HG03354 (cell line): ENCODE results near the gene MTTP.

Experiments used
- ATAC-seq: cut with Tn5 transposase; IDR thresholded peaks from one replicate; pipeline ENCODE4 v1.9.1; 2021; ENCODE audit warnings: mild to moderate bottlenecking; ENCODE audit not compliant: unreplicated experiment, poor library complexity, severe bottlenecking

MTTP gene

DNA sequence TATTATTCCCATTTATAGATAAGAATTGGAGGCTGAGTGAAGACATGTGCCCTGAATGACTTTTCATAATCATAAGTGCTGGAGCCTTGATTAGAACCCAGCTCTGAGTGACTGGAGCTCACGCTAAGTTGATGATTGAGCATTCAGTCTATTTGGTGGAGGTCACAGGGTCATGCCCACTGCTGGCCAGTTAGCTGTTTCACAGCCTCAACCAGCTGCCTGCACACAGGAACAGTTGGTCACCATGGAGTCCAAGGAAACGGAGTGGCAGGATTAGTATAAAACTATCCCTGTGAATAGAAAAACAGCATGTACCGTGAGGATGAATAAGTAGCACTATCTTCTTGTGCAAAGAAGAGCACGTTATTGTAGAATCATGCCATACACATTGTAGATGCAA is 84.0 kb downstream of the MTTP start:
- no peak for ATAC-seq

DNA sequence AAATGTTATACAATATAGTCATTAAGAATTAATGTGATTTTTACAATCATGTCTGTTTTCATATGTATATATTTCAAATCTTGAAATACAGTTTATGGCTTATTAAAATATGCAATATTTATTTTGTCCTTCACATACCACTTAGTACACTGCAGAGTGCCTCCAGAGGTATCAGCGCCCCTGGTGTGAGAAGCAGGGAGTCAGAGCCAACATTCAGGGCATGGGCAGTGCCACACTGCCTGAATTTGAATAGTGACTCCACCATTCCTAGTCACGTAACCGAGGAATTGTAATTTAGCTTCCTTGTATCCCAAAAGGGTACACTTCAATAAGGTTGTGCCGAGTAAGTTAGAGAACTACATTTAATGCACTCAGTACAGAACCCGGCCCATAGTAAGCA is 87.3 kb downstream of the MTTP start:
- ATAC-seq, result no peak

DNA sequence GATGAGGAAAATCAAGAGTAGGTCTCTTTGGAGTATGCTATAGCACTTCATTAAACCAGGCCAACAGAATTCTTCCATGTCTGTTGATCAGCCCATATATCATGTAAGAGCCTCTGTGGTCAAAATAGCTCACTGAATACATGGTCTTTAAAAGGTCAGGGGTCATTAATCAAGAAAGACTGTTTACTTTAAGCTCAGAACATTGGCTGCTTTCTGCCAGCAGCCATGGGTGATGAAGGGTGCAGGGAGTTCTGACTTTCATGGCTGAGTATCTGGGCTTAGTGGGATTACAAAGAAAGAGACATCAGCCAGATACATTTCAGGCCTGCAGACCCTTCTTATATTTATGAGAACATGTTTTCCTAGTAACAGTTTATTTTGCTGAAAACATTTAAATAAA is 90.1 kb downstream of the MTTP start:
- ATAC-seq, result no peak

DNA sequence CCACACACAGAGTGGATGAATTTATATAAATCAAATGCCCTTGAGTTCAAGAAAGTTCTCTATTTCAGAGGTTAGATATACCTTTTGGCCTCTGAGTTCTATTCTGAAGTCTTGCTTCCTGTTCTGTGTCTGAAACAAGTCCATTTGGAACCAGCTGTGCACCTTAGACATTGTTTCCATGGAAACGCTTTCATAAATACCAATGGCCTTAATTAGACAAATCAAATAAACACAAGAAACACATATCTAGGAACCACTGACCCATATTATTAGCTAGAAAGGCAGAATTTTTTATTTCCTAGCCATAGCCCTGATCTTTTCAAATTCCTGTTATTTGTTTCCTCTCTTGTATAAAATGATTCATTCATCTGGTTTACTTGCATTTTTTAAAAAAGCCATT is 91.4 kb downstream of the MTTP start:
- no peak for ATAC-seq

DNA sequence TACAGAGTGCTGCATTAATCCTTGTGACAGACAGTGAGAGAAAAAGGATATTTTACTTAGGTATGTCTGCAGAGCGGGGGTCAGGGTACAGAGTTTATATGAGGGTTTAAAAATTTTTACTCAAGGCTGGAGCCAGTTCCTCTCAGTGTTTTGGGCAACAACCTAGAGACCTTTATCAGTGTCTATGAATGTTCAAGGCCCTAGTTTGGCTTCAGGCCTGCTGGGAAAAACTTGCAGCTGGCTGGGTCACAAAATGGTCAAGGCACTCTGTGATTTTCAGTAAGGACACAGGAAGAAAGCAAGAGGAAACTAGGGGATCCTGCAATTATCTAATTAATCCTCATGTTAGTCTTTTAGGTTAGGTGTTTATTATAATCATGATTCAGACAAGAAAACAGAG is 93.8 kb downstream of the MTTP start:
- ATAC-seq, result no peak

DNA sequence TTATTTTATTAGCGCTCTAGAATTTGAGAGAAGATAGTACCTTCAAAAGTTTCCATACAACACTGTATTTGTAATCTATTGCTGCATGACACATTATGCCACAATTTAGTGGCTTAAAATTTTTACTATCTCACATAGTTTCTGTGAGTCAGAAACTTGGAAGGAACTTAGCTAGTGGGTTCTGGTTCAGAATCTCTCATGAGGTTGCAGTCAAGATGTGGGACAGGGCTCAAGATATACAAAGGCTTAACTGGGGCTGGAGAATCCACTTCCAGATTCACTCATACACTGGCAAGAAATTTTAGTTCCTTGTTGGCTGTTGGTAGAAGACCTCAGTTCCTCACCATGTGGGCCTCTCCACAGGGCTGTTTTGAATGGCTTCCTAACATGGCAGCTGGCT is 94.5 kb downstream of the MTTP start:
- ATAC-seq, result no peak

DNA sequence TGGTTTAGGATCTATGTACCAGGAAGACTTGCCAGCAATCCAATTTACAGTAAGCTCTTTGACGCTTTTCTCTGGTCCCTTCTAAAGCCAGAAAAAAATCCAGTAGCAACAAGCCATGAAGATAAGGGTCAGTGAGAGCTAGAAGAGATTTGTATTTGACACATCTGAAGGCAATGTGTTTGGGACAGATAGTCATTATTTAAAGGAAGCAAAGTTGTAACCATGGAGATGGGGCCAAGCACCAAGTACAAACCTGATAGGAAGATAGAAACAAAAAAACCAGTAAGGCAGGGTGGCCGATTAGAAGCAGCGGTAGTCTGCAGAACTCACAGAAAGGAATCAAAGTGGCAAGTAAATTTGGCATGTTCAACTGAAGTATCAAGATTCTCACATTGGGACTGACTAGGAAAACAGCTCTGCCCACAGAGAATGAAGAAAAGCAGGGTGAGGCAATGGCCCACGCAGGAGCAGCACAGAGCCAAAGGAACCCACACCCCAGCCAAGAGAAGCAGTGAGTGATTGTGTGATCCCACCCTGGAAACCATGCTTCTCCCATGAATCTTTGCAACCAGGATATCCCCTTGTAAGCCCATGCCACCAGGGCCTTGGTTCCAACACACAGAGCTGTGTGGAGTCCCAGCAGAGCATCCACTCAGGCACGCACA is 95.9 kb downstream of the MTTP start:
- ATAC-seq, result no peak
